ENCODE results near the gene SANBR. TPM values are rescaled to one million over a fixed set of nuclear protein-coding genes. Genes with fewer than 3 reads are reported as not detected.

Gene SANBR
- total and polyA plus RNA-seq, 2 of the 13 experiments (the other 11 are each of a cell fraction or from before 2014, with no cell fraction given) = 9.8 to 20.9 TPM

DNA sequence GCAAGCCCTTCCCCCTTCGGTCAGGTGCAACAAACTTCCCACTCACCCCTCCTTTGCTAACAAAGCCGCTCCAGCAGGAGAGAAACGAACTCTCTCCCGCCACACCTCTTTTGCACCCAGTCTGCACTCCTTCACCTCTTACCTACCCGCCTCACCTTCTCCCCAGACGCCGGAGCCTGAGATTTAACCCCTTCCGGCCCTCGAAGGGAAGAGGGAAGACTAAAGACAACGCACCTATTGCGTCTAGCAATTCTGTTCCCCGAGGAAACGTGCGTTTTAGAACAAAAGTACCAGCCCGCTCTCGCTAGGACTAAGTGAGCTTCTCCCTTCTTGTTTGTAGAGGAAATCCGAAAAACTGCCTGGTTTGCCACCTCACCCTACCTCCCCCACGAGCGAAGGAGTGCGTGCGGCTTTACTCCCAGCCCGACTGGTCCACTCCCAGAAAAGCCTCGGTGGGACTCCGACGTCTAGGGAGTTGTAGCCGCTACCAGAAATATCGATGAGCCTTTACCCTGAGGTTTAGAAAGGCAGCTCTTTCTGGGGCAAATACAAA lies 48.6 kb upstream of the SANBR start (continued):
- TF ChIP-seq DNMT3B (CRISPR knock-in tag; conservative IDR thresholded peaks at IDR 0.05) (no peak), TSC22D2 (CRISPR knock-in tag; IDR thresholded peaks at IDR 0.05; ENCODE audit: borderline replicate concordance) (no peak), PHF20 (CRISPR knock-in tag; IDR thresholded peaks at IDR 0.05) (peak; percentile 86), ELF4 (CRISPR knock-in tag; IDR thresholded peaks at IDR 0.05; ENCODE audit: borderline replicate concordance) (no peak), PRDM4 (CRISPR knock-in tag; IDR thresholded peaks at IDR 0.05; ENCODE audit: borderline replicate concordance) (no peak), ZNF549 (CRISPR knock-in tag; IDR thresholded peaks at IDR 0.05) (no peak), ZNF17 (CRISPR knock-in tag; IDR thresholded peaks at IDR 0.05) (no peak), ZNF589 (CRISPR knock-in tag; conservative IDR thresholded peaks at IDR 0.05) (peak; percentile 82; the same call in 1 of the 2 replicates), NR2F6 (IDR thresholded peaks at IDR 0.05) (peak; percentile 34; the same call in 1 of the 2 replicates), NR2F6 (CRISPR knock-in tag; IDR thresholded peaks at IDR 0.05) (no peak), FOXM1 (CRISPR knock-in tag; IDR thresholded peaks at IDR 0.05) (no peak), ZNF839 (CRISPR knock-in tag; IDR thresholded peaks at IDR 0.05; ENCODE audit: borderline replicate concordance) (no peak), SMAD9 (CRISPR knock-in tag; IDR thresholded peaks at IDR 0.05) (no peak), RBM22 (optimal IDR thresholded peaks at IDR 0.05; ENCODE audit: low read length) (no peak), SMAD1 (CRISPR knock-in tag; IDR thresholded peaks at IDR 0.05; ENCODE audit: borderline replicate concordance, low read depth) (no peak; the same call in 1 of the 2 replicates), NCOA2 (CRISPR knock-in tag; IDR thresholded peaks at IDR 0.05) (no peak), ZFP1 (CRISPR knock-in tag; IDR thresholded peaks at IDR 0.05) (peak; percentile 45; the same call in 1 of the 2 replicates), PPARG (CRISPR knock-in tag; conservative IDR thresholded peaks at IDR 0.05) (peak; percentile 89), NR3C1 (CRISPR knock-in tag; IDR thresholded peaks at IDR 0.05) (no peak), ZSCAN20 (CRISPR knock-in tag; IDR thresholded peaks at IDR 0.05; ENCODE audit: borderline replicate concordance) (no peak), BHLHE40 (IDR thresholded peaks at IDR 0.05; ENCODE audit: low read length) (0 out of 2 replicates have a peak, but pooled peaks have one; percentile 44), ZNF225 (CRISPR knock-in tag; IDR thresholded peaks at IDR 0.05) (0 out of 2 replicates have a peak, but pooled peaks have one; percentile 17)
- TF ChIP-seq, protein P1, sequence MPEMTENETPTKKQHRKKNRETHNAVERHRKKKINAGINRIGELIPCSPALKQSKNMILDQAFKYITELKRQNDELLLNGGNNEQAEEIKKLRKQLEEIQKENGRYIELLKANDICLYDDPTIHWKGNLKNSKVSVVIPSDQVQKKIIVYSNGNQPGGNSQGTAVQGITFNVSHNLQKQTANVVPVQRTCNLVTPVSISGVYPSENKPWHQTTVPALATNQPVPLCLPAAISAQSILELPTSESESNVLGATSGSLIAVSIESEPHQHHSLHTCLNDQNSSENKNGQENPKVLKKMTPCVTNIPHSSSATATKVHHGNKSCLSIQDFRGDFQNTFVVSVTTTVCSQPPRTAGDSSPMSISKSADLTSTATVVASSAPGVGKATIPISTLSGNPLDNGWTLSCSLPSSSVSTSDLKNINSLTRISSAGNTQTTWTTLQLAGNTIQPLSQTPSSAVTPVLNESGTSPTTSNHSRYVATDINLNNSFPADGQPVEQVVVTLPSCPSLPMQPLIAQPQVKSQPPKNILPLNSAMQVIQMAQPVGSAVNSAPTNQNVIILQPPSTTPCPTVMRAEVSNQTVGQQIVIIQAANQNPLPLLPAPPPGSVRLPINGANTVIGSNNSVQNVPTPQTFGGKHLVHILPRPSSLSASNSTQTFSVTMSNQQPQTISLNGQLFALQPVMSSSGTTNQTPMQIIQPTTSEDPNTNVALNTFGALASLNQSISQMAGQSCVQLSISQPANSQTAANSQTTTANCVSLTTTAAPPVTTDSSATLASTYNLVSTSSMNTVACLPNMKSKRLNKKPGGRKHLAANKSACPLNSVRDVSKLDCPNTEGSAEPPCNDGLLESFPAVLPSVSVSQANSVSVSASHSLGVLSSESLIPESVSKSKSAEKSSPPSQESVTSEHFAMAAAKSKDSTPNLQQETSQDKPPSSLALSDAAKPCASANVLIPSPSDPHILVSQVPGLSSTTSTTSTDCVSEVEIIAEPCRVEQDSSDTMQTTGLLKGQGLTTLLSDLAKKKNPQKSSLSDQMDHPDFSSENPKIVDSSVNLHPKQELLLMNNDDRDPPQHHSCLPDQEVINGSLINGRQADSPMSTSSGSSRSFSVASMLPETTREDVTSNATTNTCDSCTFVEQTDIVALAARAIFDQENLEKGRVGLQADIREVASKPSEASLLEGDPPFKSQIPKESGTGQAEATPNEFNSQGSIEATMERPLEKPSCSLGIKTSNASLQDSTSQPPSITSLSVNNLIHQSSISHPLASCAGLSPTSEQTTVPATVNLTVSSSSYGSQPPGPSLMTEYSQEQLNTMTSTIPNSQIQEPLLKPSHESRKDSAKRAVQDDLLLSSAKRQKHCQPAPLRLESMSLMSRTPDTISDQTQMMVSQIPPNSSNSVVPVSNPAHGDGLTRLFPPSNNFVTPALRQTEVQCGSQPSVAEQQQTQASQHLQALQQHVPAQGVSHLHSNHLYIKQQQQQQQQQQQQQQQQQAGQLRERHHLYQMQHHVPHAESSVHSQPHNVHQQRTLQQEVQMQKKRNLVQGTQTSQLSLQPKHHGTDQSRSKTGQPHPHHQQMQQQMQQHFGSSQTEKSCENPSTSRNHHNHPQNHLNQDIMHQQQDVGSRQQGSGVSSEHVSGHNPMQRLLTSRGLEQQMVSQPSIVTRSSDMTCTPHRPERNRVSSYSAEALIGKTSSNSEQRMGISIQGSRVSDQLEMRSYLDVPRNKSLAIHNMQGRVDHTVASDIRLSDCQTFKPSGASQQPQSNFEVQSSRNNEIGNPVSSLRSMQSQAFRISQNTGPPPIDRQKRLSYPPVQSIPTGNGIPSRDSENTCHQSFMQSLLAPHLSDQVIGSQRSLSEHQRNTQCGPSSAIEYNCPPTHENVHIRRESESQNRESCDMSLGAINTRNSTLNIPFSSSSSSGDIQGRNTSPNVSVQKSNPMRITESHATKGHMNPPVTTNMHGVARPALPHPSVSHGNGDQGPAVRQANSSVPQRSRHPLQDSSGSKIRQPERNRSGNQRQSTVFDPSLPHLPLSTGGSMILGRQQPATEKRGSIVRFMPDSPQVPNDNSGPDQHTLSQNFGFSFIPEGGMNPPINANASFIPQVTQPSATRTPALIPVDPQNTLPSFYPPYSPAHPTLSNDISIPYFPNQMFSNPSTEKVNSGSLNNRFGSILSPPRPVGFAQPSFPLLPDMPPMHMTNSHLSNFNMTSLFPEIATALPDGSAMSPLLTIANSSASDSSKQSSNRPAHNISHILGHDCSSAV (CRISPR knock-in tag; IDR thresholded peaks at IDR 0.05; ENCODE audit: borderline replicate concordance) = no peak
